HEK293 (cell line): ENCODE data around the gene NAALADL2.

ENCODE experiments used
- YY1 ChIP-seq: fragments of 450-650 bp; formaldehyde crosslinking; IDR thresholded peaks from 2 replicates; pipeline ENCODE4 v1.5.1; 2018; ENCODE audit warnings: missing biosample characterization, missing genetic modification characterization
- ZNF175 ChIP-seq: fragments of 450-650 bp; formaldehyde crosslinking; IDR thresholded peaks from 2 replicates; pipeline ENCODE4 v1.5.1; 2016; ENCODE audit warnings: missing biosample characterization, missing genetic modification characterization
- ZNF211 ChIP-seq: fragments of 450-650 bp; formaldehyde crosslinking; IDR thresholded peaks from 2 replicates; pipeline ENCODE4 v1.5.1; 2016; ENCODE audit warnings: low read depth, missing biosample characterization, missing genetic modification characterization
- ZNF274 ChIP-seq, 2 experiments: fragments of 200-500 bp in 1 of 2; fragments of 450-650 bp in 1 of 2; sonication (Bioruptor generic) in 1 of 2; formaldehyde crosslinking in 1 of 2; IDR thresholded peaks; 2 replicates each; pipeline versions ENCODE4 v1.5.1 to v1.6.1; 2014 to 2016; ENCODE audit warnings: borderline replicate concordance in 1 of 2, inconsistent platforms in 1 of 2, low read length in 1 of 2, missing biosample characterization in 1 of 2, missing genetic modification characterization in 1 of 2
- ZNF792 ChIP-seq: fragments of 450-650 bp; formaldehyde crosslinking; IDR thresholded peaks from 2 replicates; pipeline ENCODE4 v1.5.1; 2016; ENCODE audit warnings: missing biosample characterization, missing genetic modification characterization
- TF ChIP-seq, protein P1 (sequence below): fragments of 450-650 bp; formaldehyde crosslinking; IDR thresholded peaks from 2 replicates; pipeline ENCODE4 v1.5.1; 2016; ENCODE audit warnings: missing biosample characterization, missing genetic modification characterization
- TF ChIP-seq, protein P2 (sequence below): fragments of 450-650 bp; IDR thresholded peaks from 2 replicates; pipeline ENCODE4 v1.5.1; 2018; ENCODE audit warnings: missing biosample characterization, mild to moderate bottlenecking, missing genetic modification characterization

DNA sequence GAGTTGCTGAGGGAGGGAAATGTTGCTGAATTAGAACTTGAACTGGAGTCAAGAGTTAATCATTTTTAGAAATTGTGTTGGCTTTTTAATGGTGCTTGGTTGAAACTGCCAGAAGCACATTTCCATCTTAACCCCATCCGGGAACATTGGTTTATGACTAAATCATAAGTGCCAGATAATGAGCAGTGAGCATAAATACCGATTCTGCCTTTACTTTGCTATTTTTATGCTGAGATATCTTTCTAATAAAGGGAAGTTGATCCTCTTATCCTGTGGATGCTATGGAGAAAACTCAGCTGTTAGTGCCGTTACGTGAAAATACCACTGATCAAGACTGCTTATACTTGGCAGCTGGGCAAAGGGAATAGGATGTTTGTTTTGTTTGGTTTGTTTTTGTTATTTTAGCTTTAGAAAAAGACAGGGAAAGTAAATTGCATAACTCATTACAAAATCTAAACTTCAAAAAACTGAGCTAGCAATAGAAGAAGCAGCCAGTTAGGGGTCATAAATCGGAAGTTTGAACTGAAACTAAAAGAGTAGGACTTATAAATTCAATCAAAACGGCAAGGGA is 813.1 kb downstream of the NAALADL2 start:
- TF ChIP-seq ZNF274 (IDR thresholded peaks at IDR 0.05; ENCODE audit: low read length) = no peak
- no peak for TF ChIP-seq ZNF274 (tag by site-specific recombination; IDR thresholded peaks at IDR 0.05; ENCODE audit: borderline replicate concordance)
- TF ChIP-seq, protein P1, sequence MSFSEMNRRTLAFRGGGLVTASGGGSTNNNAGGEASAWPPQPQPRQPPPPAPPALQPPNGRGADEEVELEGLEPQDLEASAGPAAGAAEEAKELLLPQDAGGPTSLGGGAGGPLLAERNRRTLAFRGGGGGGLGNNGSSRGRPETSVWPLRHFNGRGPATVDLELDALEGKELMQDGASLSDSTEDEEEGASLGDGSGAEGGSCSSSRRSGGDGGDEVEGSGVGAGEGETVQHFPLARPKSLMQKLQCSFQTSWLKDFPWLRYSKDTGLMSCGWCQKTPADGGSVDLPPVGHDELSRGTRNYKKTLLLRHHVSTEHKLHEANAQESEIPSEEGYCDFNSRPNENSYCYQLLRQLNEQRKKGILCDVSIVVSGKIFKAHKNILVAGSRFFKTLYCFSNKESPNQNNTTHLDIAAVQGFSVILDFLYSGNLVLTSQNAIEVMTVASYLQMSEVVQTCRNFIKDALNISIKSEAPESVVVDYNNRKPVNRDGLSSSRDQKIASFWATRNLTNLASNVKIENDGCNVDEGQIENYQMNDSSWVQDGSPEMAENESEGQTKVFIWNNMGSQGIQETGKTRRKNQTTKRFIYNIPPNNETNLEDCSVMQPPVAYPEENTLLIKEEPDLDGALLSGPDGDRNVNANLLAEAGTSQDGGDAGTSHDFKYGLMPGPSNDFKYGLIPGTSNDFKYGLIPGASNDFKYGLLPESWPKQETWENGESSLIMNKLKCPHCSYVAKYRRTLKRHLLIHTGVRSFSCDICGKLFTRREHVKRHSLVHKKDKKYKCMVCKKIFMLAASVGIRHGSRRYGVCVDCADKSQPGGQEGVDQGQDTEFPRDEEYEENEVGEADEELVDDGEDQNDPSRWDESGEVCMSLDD (tag by site-specific recombination) = no peak
- TF ChIP-seq, protein P2, sequence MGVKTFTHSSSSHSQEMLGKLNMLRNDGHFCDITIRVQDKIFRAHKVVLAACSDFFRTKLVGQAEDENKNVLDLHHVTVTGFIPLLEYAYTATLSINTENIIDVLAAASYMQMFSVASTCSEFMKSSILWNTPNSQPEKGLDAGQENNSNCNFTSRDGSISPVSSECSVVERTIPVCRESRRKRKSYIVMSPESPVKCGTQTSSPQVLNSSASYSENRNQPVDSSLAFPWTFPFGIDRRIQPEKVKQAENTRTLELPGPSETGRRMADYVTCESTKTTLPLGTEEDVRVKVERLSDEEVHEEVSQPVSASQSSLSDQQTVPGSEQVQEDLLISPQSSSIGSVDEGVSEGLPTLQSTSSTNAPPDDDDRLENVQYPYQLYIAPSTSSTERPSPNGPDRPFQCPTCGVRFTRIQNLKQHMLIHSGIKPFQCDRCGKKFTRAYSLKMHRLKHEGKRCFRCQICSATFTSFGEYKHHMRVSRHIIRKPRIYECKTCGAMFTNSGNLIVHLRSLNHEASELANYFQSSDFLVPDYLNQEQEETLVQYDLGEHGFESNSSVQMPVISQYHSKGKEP (tag by site-specific recombination) = no peak
- no peak for TF ChIP-seq YY1 (tag by site-specific recombination)
- TF ChIP-seq ZNF211 = no peak
- no peak for TF ChIP-seq ZNF792 (tag by site-specific recombination)
- no peak for TF ChIP-seq ZNF175 (tag by site-specific recombination)
